ENCODE results near the gene FAAH2.
"Not testable (repeated sequence)": the region's sequence is repeated elsewhere in the genome, so short reads cannot be mapped to it uniquely, and the experiment has no call there.

FAAH2 gene

DNA sequence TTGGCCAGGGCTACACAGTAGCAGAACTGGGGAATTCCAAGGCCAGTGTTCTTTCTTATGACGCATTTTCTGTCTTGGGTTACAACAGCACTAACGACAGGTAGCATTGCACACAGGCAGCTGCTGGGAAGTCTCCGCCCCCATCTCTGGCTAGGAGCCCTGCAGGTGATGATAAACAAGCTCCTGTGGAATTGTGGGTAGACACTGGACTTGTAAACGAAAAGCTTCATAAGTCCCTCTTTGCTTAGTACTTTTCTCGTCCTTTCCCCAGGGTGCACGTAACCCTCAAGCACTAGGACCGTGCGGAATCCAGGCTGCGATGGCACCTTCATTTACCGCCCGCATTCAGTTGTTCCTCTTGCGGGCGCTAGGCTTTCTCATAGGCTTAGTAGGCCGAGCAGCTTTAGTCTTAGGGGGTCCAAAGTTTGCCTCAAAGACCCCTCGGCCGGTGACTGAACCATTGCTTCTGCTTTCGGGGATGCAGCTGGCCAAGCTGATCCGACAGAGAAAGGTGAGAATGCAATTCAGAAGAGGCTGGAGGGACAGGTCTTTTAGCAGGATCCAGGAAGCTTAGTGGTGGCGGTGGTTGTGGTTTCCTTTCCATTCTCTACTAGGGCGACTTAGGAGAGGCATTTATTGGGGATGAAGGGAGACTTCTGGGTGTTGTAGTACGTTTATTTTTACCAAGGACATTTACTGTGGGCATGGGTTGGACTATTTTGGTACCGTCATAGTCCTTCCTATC, at the start of gene FAAH2:
TSS of gene FAAH2 (plus strand) at position 200 of the 745 bp plus-strand sequence. CDS start at position 320, 120 bp downstream.
- no peak for DNase-seq

DNA sequence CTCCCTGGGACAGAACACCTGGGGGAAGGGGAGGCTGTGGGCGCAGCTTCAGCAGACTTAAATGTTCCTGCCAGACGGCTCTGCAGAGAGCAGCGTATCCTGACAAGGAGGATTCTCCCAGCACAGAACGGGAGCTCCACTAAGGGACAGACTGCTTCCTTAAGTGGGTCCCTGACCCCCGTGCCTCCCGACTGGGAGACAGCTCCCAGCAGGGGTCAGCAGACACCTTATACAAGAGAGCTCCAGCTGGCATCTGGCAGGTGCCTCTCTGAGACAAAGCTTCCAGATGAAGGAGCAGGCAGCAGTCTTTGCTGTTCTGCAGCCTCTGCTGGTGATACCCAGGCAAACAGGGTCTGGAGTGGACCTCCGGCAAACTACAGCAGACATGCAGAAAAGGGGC, 44.5 kb upstream of the FAAH2 start:
- no peak for DNase-seq

- DNase-seq, result no peak
These were observed 34.5 kb upstream of the FAAH2 start for GRCh38 chrX:57251965-57252364.

DNA sequence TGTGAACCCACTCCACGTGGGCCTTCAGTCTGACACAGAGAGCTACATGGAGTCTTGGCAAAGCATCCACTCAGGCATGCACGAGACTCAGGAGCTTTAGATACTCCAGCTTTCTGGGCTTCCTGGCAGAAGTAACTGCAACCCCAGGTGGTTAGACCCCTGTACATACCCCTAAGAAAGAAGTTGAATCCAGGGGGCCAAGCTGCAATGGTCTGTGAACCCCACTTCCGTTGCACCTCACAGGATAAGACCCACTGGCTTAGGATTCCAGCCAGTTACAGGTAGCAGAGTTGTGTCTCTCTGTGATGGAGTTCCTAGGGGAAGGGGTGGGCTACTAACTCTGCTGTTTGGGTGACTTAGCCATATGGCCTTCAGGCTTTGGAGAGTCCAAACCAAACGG, 21.4 kb upstream of the FAAH2 start:
- no peak for DNase-seq

DNA sequence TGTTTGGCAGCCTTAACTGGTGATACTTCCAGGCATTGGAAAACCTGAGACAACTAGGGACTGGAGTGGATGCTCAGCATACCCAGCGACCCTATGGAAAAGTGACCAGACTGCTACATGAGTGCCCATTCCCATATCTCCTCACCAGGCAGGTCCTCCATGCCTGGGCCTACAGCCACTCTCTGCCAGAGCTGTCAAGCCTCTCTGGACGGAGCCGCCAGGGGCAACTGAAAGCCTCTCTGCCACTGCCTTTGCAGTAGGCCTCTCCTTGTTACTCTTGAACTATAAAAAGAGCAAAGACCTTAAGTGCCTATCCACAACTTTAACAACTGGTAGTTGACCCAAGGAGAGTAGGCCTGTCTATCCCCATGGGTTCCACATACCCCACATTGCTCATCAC, 20.2 kb upstream of the FAAH2 start:
- no peak for DNase-seq

DNA sequence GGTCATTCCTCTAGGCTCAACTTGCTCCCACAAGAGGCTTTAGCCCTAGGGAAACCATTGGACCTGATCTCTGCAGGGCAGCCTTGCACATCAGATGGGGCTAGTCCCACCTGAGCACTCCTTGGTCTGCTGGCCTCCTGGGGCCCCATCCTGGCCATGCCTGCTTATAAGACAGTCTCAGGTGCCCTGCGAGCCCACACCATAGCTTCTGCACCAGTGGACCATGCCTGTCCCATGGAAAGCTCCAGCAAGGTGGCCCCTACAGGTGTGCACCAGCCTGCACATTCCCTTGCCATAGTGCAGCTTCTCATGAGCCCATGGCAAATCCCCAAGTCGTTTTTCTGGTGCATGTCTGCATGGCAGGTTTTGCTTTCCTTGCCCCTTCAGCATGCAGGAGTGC, 19.6 kb upstream of the FAAH2 start:
- no peak for DNase-seq

- DNase-seq, result no peak
These were observed 19.2 kb upstream of the FAAH2 start for GRCh38 chrX:57267308-57267707.

- no peak for DNase-seq
These were observed 15.5 kb upstream of the FAAH2 start for GRCh38 chrX:57270980-57271379.

GRCh38 chrX:57282568-57282967, 3.9 kb upstream of the FAAH2 start:
- no peak for DNase-seq

- DNase-seq, result no peak
These were observed 1.5 kb upstream of the FAAH2 start for GRCh38 chrX:57285001-57285400.

DNA sequence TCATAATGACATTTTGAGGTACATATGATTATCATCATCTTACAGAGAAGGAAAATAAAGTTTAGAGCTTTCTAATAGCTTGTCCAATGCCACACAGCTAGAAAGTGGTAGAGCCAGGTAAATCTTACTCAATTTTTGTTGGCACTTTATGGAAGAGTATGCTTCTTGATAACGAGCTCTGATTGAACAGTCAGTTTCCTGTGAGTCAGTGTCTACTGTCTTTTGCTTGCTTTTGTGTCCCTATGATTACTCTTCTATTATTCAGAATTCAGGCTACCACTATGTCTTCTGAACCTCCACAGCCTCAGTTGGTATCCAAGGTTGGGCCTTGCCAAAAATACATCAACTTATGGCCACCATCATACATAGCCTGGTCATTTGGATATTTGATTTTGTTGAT, 2.6 kb downstream of the FAAH2 start:
- no peak for DNase-seq

DNA sequence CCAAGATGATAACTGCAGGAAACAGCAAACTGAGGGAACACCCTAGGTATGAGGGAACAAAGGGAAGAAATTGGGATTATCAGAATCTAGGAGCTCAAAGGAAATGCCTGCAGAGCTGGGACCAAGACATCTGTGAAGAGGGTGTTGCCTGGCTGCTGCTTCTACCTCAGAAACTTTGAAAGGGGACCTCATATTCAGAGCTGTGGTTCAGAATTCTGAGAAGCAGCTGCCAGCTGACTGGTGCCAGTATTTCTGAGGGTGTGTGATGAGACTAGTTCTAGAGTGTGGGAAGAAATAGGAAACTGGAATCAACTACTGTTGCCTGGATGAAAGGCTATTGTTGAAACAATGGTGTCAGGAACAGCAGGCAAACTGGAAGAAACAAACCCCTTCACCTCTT, 8.5 kb downstream of the FAAH2 start:
- DNase-seq, result no peak

DNA sequence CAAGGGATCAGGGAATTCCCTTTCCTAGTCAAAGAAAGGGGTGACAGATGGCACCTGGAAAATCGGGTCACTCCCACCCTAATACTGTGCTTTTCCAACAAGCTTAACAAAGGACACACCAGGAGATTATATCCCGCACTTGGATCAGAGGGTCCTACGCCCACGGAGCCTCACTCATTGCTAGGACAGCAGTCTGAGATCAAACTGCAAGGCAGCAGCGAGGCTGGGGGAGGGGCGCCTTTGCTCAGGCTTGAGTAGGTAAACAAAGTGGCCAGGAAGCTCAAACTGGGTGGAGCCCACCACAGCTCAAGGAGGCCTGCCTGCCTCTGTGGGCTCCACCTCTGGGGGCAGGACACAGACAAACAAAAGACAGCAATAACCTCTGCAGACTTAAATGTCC, 9.2 kb downstream of the FAAH2 start:
- DNase-seq, result not testable (repeated sequence)

DNA sequence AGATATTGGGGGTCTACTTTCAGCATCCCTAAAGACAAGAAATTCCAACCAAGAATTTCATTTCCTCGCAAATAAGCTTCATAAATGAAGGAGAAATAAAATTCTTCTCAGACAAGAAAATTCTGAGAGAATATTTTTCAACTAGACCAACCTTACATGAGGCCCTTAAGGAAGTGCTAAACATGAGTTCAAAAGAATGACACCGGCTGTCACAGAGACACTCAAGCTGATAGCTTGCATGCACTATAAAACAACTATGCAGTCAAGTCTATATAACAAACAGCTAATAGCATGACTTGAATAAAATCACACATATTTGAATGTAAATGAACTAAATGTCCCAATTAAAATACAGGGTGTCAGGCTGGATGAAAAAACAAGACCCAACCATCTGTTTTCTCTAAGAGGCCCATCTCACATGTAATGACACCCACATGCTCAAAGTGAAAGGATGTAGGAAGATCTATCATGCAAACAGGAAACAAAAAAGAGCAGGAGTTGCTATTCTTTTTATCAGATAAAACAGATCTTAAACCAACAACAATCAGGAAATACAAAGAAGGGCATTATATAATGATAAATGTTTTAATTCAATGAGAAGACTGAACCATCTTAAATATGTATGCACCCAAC, 27.2 kb downstream of the FAAH2 start:
- DNase-seq, result no peak

- DNase-seq, result no peak
These were observed 42.5 kb downstream of the FAAH2 start for GRCh38 chrX:57329008-57329407.

DNA sequence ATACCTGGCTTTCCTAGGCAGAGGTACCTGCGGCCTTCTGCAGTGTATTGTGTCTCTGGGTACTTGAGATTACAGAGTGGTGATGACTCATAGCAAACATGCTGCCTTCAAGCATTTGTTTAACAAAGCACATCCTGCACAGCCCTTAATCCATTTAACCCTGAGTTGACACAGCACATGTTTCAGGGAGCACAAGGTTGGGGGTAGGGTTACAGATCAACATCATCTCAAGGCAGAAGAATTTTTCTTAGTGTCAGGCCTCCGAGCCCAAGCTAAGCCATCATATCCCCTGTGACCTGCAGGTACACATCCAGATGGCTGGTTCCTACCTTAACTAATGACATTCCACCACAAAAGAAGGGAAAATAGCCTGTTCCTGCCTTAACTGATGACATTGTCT, 49.3 kb downstream of the FAAH2 start:
- not testable (repeated sequence) for DNase-seq

- no peak for DNase-seq
These were observed 67.1 kb downstream of the FAAH2 start for GRCh38 chrX:57353472-57354132.

DNA sequence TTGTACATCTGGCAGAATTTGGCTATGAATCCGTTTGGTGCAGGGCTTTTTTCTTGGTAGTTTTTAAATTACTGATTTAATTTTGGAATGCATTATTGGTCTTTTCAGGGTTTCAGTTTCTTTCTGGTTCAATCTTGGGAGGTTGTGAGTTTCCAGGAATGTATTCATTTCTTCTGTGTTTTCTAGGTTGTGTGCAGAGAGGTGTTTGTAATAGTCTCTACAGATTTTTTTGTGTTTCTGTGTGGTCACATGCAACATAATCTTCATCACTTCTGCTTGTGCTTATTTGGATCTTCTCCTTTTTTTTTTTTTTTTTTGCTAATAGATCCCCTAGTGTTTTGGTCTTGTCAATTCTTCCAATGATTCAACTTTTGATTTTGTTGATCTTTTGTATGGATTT, 77.6 kb downstream of the FAAH2 start:
- no peak for DNase-seq

- no peak for DNase-seq
These were observed 79.9 kb downstream of the FAAH2 start for GRCh38 chrX:57366430-57366829.

- DNase-seq, result no peak
These were observed 81.1 kb downstream of the FAAH2 start for GRCh38 chrX:57367649-57368048.

GRCh38 chrX:57368158-57368557, 81.7 kb downstream of the FAAH2 start:
- DNase-seq, result no peak

DNA sequence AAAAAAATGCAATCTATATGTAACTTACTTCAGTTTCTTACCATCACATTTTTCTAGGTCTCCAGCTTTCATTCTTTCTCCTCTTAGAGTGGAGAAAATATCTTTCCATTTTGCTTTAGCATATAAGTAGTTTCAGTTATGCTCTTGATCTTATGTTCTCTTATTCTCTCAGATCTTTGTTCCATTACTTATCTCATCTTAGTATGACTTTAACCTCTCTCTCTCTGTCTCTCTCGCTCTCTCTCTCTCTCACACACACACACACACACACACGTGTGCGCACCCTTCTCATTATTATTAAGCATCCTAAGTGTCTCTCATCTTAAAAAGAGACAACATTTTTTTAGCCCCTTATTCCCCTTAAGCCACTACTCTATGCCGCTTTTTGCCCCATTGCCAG, 92.8 kb downstream of the FAAH2 start:
- no peak for DNase-seq

- DNase-seq, result no peak
These were observed 93.7 kb downstream of the FAAH2 start for GRCh38 chrX:57380026-57380796.
